ENCODE results near the gene SND1.

Gene SND1

GRCh38 chr7:128071376-128071775 is 419.4 kb downstream of the SND1 start:
- no peak for DNase-seq (ENCODE audit: low read depth in 2 of 2)

- DNase-seq (ENCODE audit: low read depth in 2 of 2), result no peak
These were observed 419.8 kb downstream of the SND1 start for GRCh38 chr7:128071801-128072200.

- DNase-seq (ENCODE audit: low read depth in 2 of 2), result no peak
These were observed 421.8 kb downstream of the SND1 start for GRCh38 chr7:128073671-128074310.

- no peak for DNase-seq (ENCODE audit: low read depth in 2 of 2)
These were observed 422.3 kb downstream of the SND1 start for GRCh38 chr7:128074336-128074735.

- DNase-seq (ENCODE audit: low read depth in 2 of 2), result no peak
These were observed 422.7 kb downstream of the SND1 start for GRCh38 chr7:128074736-128075135.

GRCh38 chr7:128075242-128076095 is 423.5 kb downstream of the SND1 start:
- DNase-seq (ENCODE audit: low read depth in 2 of 2), result no peak

- no peak for DNase-seq (ENCODE audit: low read depth in 2 of 2)
These were observed 424.3 kb downstream of the SND1 start for GRCh38 chr7:128076196-128076795.

GRCh38 chr7:128076796-128077271 is 424.8 kb downstream of the SND1 start:
- DNase-seq (ENCODE audit: low read depth in 2 of 2), result no peak

GRCh38 chr7:128078309-128078708 is 426.3 kb downstream of the SND1 start:
- DNase-seq (ENCODE audit: low read depth in 2 of 2), result no peak

- no peak for DNase-seq (ENCODE audit: low read depth in 2 of 2)
These were observed 428.2 kb downstream of the SND1 start for GRCh38 chr7:128080169-128080568.

- DNase-seq (ENCODE audit: low read depth in 2 of 2), result no peak
These were observed 429.4 kb downstream of the SND1 start for GRCh38 chr7:128081351-128081750.

- DNase-seq (ENCODE audit: low read depth in 2 of 2), result no peak
These were observed 429.8 kb downstream of the SND1 start for GRCh38 chr7:128081808-128082207.

GRCh38 chr7:128082431-128082830 is 430.4 kb downstream of the SND1 start:
- DNase-seq (ENCODE audit: low read depth in 2 of 2), result no peak

- no peak for DNase-seq (ENCODE audit: low read depth in 2 of 2)
These were observed 433.1 kb downstream of the SND1 start for GRCh38 chr7:128084896-128085608.

GRCh38 chr7:128090492-128090891 is 438.5 kb downstream of the SND1 start:
- no peak for DNase-seq (ENCODE audit: low read depth in 2 of 2)

- no peak for DNase-seq (ENCODE audit: low read depth in 2 of 2)
These were observed 439.1 kb downstream of the SND1 start for GRCh38 chr7:128091106-128091505.

GRCh38 chr7:128092221-128092620 is 440.2 kb downstream of the SND1 start:
- DNase-seq (ENCODE audit: low read depth in 2 of 2), result no peak

- DNase-seq (ENCODE audit: low read depth in 2 of 2), result no peak
These were observed 441.9 kb downstream of the SND1 start for GRCh38 chr7:128093614-128094570.

- DNase-seq (ENCODE audit: low read depth in 2 of 2), result no peak
These were observed 442.7 kb downstream of the SND1 start for GRCh38 chr7:128094686-128095085.

- no peak for DNase-seq (ENCODE audit: low read depth in 2 of 2)
These were observed 445.3 kb downstream of the SND1 start for GRCh38 chr7:128097211-128097731.

- no peak for DNase-seq (ENCODE audit: low read depth in 2 of 2)
These were observed 446.6 kb downstream of the SND1 start for GRCh38 chr7:128098629-128099028.

Measured in stimulated activated CD8-positive, alpha-beta memory T cell treated with anti-CD3 and anti-CD28 coated beads, Interleukin-2, amount 100 ng/mL, for 48 hours (primary cell).